SW480 (cell line): ENCODE results near the gene CACNA1A.
"Not testable (repeated sequence)": the region's sequence is repeated elsewhere in the genome, so short reads cannot be mapped to it uniquely, and the experiment has no call there.

Experiments
- DNase-seq: peaks from one replicate; pipeline ENCODE4 v3.0.0-alpha.2; 2016; ENCODE audit warnings: low spot score

Gene CACNA1A

DNA sequence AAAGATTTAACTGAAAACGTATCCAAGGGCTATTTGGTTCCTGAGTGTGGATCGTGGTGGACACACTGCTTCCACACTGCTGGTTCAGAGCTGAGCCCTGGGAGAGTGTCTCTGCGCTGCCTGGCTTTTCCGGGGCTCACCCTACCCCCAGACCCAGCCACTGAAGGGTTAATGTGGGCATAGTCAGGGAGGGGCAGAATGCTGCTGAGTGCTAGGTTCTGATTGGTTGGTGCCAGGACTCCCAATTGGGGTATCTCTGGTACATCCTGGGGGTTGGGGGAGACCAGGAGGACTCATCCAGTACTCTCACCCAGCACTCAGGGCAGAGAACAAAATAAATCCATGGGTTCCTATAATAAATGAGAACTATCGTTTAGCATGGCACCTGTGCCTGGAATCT lies 142.3 kb downstream of the CACNA1A start:
- no peak for DNase-seq

DNA sequence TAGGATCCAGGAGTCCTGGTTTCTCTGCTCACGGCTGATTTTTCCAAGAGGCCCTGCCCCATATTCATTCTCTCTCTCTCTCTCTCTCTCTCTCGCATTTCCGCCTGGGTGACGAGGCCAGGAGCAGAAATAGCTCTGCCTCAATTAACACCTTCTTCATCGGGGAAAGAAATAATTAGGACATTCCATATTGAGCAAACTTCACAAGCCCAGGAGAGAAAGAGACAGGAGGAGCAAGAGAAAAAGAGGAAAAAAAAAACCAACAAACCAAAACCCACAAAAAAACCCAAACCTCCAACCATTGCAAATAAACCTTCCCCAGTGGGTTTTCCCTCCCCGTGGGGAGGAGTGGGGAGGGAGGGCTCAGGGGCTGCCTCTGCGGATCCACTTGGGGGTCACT lies 143.0 kb downstream of the CACNA1A start:
- DNase-seq: no peak

DNA sequence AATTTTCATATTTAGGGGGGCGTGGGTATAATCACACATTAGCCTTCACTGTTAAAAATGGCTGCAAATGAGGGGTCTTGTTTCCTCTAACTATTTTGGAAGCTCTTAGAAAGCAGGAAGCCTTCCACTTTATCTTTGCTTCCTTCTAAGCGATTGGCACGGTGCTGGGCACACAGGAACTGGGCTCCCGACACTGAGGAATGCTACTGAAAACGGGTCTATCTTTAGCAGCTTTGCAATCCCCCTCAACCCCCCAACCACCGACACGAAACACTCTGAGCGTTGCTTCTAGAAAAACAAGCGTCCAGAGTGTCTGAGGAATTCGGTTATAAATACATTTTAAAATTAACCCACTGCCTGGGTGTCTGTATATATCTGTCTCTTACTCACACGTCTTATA lies 143.6 kb downstream of the CACNA1A start:
- DNase-seq: no peak

DNA sequence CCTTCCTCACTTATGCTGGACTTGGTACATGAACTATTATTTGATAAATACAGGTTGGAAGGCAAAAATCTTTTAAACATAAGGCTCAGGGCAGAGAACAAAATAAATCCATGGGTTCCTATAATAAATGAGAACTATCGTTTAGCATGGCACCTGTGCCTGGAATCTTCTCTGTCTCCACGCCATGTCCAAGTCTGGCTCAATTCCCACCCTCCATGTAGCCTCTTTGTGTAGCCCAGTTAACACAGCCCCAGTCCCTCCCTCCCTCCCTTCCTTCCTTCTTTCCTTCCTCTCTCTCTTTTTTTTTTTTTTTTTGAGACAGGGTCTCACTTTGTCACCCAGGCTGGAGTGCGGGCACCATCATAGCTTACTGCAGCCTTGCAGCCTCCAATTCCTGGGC lies 144.6 kb downstream of the CACNA1A start:
- DNase-seq: not testable (repeated sequence)

DNA sequence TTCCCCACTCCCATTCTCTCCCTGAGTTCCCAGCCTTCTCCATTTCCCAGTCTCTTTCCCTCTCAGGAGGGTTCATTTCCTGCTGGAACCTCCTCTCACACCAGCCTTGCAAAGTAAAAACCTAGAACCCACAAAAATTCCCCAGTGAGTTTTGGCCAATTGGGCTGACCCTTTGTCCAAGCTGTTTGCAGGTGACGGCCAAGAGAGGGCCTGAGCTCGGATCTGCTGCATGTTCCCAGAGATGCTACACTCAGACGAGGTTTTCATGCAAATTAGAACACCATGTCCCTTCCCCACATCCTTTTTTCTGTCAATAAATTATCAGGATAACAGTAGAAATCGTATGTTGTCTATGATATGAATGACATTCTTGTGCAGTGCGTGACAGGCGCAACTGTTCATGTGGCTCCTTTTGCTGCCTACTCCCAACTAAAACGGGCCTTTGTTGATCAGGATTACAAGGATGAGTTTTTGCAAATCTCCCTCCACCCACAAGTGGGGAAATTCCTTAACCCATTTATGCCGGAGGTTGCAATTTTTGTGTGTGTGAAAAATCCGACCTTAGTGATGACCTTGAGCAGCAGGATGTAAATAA lies 149.5 kb downstream of the CACNA1A start:
- no peak for DNase-seq

DNA sequence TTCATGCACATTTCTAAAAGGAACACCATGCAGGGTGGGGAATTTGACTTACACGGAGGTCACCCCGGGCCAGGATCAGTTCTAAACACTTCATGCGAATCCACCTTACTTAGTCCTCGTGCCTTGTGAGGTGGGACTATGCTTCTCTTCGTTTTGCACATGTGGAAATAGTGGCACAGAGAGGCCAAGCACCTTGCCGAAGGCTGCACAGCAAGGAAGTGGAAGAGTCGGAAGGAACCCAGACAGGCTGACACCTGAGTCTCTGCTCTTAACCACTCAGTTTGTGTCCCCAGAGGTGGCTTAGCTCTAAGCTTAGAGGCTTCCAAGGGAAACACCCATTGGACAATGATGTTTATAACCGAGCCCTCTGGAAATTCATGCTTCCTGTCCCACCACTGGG lies 150.1 kb downstream of the CACNA1A start:
- DNase-seq: no peak

DNA sequence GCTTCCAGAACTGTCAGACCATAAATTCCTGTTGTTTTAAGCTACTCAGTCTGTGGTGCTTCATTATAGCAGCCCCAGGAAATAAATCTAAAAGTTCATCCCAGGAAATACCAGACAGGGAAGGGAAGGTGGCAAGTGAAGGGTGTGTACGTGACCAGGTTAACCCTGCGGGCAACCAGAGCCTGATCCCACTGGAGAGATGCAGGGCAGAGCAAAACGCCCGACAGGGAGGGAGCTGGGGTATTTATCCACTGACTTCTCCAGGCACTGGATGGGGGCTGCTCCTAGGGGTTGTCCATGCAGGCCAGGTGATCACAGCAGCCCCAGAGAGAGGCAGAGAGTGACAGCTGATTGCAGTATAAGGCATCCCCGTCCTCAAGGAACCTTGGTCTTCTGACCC lies 150.9 kb downstream of the CACNA1A start:
- no peak for DNase-seq

DNA sequence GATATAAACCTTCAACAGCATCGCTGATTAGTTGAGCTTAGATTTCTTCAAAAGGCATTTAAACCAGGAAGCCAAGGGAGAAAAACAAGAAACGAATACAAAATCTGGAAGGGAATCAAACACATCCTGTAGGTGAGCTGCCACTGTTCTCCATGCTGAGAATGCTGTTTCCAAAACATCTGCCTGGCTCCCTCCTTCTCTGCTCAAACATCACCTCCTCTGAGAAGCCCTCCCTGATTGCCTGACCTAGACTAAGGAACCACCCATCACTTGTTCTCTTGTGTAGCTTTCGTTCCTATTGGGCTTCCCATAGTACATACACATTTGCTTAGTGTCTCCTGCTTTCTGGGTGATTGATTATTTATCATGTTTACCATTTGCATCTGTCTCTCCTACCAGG lies 152.7 kb downstream of the CACNA1A start:
- DNase-seq: no peak

DNA sequence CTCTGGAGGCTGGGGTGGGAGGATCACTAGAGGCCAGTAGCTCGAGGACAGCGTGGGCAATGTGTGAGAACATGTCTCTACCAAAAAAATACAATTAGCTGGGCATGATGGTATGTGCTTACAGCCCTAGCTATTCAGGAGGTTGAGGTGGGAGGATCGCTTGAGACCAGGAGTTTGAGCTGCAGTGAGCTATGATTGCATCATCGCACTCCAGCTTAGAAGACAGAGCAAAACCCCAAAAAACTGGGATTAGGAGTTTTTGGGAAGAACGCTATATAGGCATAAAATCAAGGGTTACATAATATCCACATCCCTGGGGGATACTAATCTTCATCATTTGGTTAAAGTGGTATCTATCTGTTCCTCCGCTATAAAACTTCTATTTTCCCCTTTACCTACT lies 155.5 kb downstream of the CACNA1A start:
- DNase-seq: no peak

DNA sequence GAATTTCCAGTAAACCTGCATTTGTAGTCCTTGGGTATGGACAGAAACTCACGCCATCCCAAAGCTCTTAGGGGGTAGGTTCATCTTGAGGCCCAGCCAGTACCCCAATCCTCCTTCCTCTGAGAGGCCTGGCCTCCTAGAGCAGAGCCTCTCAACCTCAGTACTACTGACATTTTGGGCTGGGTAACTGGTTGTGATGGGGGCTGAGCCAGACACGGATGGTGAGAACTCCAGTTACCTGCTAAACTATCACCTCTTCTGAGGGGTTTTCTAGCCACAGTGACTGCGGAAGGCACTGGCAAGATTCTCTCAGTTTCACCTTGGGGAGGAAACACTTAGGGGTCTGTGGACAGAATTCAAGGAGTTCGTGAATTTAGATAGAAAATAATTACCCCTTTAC lies 156.2 kb downstream of the CACNA1A start:
- DNase-seq: no peak

DNA sequence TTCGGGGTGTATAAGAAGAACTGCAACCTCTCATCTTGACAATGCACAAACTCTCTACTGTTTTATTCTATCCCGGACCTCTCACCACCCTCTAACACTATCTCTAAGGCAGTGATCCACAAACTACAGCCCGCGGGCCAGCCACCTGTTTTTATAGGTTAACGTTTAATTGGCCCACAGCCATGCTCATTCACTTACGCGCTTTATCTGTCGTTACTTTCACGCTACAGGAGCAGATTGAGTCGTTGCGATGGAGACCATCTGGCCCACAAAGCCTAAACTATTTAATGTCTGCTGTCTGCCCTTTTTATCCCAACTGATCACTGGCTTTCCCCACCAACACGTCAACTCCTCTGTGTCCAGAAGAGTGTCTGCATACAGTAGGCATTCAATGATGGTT lies 158.9 kb downstream of the CACNA1A start:
- DNase-seq: no peak

DNA sequence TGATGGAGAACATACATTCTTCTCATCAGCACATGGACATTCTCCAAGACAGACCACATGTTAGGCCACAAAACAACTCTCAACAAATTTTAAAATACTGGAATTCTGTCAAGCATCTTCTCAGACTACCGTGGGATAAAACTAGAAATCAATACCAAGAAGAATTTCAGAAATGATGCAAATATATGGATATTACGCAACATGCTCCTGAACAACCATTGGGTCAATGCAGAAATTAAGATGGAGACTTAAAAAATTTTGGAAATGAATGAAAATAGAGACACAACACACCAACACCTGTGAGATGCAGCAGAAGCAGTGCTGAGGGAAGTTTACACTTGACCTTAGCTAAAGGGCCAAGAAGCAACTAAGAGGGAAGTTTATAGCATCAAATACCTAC lies 162.8 kb downstream of the CACNA1A start:
- no peak for DNase-seq

DNA sequence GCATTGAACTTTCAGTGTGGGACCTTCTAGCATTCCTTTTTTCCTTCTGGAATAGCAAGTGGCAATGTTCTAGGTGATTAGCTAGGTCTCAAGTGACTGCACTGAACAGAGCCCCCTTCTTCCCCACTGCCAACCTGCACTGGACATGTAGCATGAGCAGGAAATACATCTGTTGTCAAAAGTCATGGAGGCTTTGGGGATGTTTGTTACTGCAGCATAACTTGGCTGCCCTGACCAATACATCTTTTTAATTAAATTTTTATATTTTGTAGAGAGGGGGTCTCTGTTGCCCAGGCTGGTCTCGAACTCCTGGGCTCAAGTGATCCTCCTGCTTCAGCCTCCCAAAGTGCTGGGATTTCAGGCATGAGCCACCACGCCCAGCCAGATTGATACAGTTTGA lies 163.6 kb downstream of the CACNA1A start:
- DNase-seq: no peak

DNA sequence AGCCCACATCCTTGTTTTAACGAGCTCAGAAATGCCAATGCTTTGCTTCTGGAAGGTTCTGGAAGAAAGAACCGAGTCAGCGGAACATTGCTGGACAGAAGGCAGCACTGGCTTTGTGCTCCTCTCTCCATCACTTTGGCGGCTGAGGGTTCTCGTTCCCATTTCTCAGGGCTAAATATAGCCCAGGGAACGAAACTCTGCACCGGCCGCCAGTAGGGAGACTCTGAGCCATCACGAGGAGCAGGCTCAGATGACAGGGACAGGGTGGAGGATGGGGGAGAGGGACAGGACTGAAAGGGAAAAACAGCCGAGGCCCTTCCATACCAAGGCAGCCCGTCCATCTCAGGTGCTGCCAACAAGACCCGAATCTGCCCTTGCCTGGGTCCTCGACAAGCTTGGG lies 166.4 kb downstream of the CACNA1A start:
- no peak for DNase-seq

DNA sequence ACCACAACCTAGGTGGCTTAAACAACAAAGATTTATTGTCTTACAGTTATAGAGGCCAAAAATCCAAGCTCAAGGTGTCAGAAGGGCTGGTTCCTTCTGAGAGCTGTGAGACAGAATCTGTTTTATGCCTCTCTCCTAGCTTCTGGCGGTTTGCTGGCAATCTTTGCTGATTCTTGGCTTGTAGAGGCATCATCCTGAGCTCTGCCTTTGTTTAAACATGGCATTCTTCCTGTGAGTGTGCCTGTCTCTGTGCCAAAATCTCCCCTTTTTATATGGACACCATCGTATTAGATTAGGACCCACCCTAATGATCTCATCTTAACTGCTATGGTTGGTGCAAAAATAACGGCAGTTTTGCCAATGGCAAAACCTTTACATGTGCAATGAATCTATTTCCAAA lies 169.1 kb downstream of the CACNA1A start:
- no peak for DNase-seq

DNA sequence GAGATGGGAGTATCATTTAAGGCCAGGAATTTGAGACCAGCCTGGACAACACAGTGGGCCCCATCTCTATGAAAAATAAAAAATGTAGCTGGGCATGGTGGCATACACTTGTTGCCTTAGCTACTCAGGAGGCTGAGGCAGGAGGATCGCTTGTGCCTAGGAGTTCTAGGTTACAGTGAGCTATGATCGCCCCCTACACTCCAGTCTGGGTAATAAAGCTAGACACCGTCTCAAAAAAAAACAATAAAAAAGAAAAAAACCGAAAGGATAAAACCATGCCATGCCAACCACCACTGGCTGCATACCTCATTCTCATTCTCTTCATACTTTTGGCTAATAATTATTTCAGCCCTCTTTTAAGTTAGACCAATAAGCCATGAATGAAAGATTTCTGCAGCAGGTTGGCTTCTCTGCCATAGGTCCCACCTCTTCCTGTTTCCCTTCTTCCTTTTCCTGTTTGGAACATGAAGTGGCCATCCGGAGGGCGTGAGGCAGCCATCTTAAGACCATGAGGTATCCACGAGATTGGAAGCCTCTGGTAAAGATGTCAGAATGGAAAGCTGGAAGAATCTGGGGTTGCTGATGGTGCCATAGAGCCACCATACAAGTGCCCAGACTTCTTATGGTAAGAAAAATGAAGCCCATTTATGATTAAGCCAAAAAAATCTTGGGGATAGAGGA lies 171.3 kb downstream of the CACNA1A start:
- no peak for DNase-seq

DNA sequence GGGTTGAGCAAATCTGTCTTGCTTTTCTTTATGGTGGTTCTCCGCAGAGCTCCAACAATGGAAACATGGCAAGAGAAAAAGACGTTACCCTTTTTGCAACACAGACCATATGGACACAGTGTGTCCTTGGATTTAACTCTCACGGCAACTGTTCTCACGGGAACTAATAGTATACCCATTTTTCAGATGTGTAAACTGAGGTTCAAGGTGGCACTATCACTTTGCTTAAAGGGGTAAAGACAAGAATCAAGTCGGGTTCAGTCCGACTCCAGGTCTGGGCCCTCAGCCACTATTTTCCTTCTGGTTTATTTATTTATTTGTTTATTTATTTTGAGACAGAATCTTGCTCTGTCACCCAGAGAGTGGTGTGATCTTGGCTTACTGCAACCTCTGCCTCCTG lies 176.0 kb downstream of the CACNA1A start:
- no peak for DNase-seq

DNA sequence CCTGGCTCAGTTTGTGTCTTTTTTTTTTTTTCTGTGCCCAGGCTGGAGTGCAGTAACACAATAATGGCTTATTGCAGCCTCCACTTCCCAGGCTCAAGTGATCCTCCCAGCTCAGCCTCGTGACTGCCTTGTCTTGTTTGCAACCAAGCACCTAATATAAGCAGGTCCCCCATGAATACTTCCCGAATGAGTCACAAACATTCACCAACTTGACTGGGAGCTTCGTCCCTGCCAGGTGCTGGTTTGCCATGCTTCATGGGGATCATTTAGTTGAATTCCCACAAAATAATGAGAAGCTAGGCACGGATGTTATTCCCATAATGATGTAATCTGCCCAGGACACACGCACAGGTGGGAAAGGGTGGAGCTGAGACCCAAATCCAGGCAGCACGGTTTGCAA lies 176.5 kb downstream of the CACNA1A start:
- DNase-seq: peak; percentile 31

DNA sequence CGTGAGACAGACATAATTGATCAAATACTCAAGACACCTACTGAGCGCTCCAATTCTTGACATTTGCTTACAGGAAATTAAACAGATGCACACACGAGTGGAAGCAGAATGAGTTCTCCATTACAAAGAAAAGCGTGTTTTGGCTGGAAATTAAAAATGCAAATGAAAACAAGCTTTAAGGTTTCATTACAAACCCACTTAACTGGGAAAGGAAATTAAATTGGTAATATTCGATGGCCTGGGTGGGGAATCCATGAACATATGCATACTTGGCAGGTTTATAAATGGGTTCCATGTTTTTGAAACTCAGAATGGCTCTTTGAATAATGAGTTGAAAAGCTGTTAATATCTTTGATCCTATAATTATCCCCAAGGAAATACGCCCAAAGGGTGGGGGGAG lies 178.0 kb downstream of the CACNA1A start:
- DNase-seq: no peak

DNA sequence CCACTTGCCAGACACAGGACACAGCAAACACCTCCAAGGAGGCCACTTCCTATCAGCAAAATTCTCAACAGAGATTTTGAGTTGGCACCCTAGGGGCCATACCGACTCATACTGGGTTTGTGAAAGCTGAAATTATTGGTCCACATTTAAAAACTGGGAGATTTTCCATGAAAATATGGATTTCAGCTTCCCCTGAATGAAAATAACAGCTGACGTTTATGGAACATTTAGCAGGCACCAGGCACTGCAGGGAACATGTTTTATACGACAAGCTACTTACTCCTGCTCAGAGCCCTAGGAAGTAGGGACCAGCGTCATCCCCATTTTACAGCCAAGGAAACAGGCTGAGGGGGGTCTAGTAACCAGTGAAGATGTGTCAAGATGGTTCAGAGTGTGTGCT lies 186.8 kb downstream of the CACNA1A start:
- no peak for DNase-seq

DNA sequence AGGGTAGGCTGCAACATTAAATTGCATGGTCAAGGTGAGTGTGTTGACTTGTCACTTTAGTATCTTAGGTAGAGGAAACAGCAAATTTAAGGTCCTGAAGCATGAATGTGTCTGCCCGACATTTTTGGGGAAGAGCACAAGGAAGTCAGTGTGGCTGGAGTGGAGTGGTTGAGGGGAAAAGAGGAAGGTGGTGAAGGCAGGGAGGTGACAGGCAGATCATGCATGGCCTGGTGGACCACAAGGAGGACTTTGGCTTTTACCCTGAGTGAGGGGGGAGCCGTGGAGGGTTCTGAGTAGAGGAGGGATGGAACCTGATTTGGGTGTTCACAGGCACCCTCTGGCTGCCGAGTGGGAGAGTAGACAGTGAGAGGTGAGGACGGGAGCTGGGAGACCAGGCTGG lies 188.1 kb downstream of the CACNA1A start:
- DNase-seq: no peak

DNA sequence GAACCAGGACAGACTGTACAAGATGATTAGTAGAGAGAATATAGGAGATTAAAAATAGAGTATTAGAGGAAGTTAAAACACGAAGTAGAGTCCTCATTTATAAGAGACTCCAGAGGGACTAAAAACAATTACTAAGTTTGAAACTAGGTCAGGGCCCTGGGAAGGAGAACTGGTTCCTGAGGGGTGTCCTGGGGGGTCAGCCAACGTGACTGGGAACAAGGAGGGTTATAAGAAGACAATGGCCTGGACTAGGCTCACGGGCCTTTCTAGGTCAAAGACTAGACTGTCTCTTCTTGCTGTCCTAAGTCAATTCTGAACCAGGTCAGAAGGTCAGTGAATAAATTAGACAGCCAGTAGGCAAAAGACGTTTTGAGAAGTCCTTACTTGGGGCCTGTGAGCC lies 190.8 kb downstream of the CACNA1A start:
- no peak for DNase-seq

DNA sequence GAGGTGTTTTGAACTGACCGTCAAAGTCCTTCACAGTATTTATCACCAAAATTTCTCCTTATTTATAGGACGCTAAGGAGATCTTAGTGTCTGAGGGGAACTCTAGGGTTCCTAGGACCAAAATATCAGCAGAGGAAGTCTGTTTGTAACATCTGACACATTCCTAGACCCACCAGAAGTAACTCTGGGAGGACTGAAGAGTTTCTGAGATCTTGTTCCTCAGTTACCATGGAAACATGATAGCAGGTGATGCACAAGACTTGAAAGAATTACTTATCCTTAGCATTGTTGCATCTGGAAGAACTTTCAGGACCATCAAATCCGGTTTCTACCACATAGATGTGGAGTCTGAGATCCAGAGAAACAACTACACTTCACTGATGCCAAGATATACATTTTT lies 191.5 kb downstream of the CACNA1A start:
- no peak for DNase-seq

DNA sequence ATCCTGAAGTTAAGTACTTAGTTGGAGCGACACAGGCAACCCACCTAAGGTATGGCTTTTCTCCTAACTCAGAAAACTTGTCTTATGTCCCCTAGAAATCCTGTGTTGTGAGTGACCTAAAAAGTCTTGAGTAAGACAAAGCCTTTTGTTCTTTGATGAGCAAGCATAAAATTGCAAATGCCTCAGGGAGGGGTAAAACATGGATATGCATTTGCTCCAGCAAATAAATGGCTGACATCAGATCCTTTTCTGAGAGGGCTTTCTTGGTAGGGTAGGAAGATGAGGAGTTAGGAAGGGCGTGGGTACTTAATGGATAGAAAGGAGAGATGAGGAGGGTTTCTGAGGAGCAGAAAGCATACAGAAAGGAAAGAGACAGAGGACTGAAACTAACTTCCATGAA lies 192.4 kb downstream of the CACNA1A start:
- DNase-seq: no peak
